ENCODE data around the gene MLIP. TPM values are rescaled to one million over a fixed set of nuclear protein-coding genes. Genes with fewer than 3 reads are reported as not detected.

The MLIP gene
- total RNA-seq, 2 experiments from 2014 or later = not detected

- Histone ChIP-seq H2AFZ (ENCODE audit: low read length) (no peak overlapping the region), H3K4me3 (ENCODE audit: low read depth, low read length, poor library complexity, severe bottlenecking) (no peak overlapping the region), H3K27ac (ENCODE audit: low read depth, low read length, poor library complexity, severe bottlenecking) (no peak overlapping the region), H3K79me2 (ENCODE audit: insufficient read depth, low read depth, low read length) (no peaks in the 10 kb centered on the region), H3K9me3 (ENCODE audit: low read length) (no peaks in the 10 kb centered on the region), H3K4me2 (ENCODE audit: low read length) (no peak overlapping the region), H3K4me1 (ENCODE audit: insufficient read depth, low read length, poor library complexity, severe bottlenecking) (no peaks in the 10 kb centered on the region), H4K20me1 (ENCODE audit: insufficient read depth, low read length) (no peaks in the 10 kb centered on the region), H3K9me2 (ENCODE audit: insufficient read depth, low read length) (no peaks in the 10 kb centered on the region), H3K36me3 (ENCODE audit: insufficient read depth, low read length) (no peaks in the 10 kb centered on the region)
- ChIA-PET CTCF (ENCODE audit: unreplicated experiment) (no interaction called here), POLR2A (no interaction called here)
- intact Hi-C loops (cut with micrococcal nuclease; ENCODE audit: unreplicated experiment) = no loop called here
- TF ChIP-seq EZH2phosphoT487 (IDR thresholded peaks at IDR 0.05; ENCODE audit: borderline replicate concordance, low read depth, low read length) = no peak
- TF ChIP-seq, protein P1, sequence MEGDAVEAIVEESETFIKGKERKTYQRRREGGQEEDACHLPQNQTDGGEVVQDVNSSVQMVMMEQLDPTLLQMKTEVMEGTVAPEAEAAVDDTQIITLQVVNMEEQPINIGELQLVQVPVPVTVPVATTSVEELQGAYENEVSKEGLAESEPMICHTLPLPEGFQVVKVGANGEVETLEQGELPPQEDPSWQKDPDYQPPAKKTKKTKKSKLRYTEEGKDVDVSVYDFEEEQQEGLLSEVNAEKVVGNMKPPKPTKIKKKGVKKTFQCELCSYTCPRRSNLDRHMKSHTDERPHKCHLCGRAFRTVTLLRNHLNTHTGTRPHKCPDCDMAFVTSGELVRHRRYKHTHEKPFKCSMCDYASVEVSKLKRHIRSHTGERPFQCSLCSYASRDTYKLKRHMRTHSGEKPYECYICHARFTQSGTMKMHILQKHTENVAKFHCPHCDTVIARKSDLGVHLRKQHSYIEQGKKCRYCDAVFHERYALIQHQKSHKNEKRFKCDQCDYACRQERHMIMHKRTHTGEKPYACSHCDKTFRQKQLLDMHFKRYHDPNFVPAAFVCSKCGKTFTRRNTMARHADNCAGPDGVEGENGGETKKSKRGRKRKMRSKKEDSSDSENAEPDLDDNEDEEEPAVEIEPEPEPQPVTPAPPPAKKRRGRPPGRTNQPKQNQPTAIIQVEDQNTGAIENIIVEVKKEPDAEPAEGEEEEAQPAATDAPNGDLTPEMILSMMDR (conservative IDR thresholded peaks at IDR 0.05; ENCODE audit: low read length) = no peak
- no TSS peak for BruUV-seq (replicated peaks)
- DNase-seq (ENCODE audit: low spot score) = no peak
These were observed 121.5 kb downstream of the MLIP start for GRCh38 chr6:54232703-54233102.

DNA sequence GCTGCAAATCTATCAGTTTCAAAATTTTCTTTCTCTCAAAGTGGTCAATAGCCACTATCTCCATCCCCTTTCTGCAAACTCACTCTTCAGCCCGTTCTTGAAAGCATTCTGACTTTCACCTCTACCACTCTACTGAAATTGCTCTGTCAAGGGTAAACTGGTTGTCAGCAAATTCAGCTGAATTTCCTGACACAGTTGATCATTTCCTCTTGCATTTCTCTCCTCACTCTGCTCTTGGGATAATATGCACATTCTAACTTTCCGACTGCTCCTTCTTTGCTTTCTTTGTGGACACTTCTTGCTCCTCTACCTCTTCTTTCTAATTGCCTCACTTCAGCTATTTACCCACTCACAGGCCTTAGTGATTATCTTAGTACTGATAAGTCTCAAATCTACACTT lies 123.3 kb downstream of the MLIP start:
- intact Hi-C loops (cut with micrococcal nuclease; ENCODE audit: unreplicated experiment) = no loop called here
- H3K27ac ChIP-seq (ENCODE audit: low read depth, low read length, poor library complexity, severe bottlenecking) = no peak overlapping the region
- H4K20me1 ChIP-seq (ENCODE audit: insufficient read depth, low read length) = no peaks in the 10 kb centered on the region
- DNase-seq (ENCODE audit: low spot score) = no peak
- no peak overlapping the region for H3K4me2 ChIP-seq (ENCODE audit: low read length)
- no peaks in the 10 kb centered on the region for H3K79me2 ChIP-seq (ENCODE audit: insufficient read depth, low read depth, low read length)
- CTCF ChIA-PET (ENCODE audit: unreplicated experiment) = no interaction called here
- H3K4me3 ChIP-seq (ENCODE audit: low read depth, low read length, poor library complexity, severe bottlenecking) = no peak overlapping the region
- H3K9me2 ChIP-seq (ENCODE audit: insufficient read depth, low read length) = no peaks in the 10 kb centered on the region
- no peaks in the 10 kb centered on the region for H3K9me3 ChIP-seq (ENCODE audit: low read length)
- H3K4me1 ChIP-seq (ENCODE audit: insufficient read depth, low read length, poor library complexity, severe bottlenecking) = no peaks in the 10 kb centered on the region
- TF ChIP-seq, protein P1 (conservative IDR thresholded peaks at IDR 0.05; ENCODE audit: low read length) = no peak
- TF ChIP-seq EZH2phosphoT487 (IDR thresholded peaks at IDR 0.05; ENCODE audit: borderline replicate concordance, low read depth, low read length) = no peak
- H3K36me3 ChIP-seq (ENCODE audit: insufficient read depth, low read length) = no peaks in the 10 kb centered on the region
- no TSS peak for BruUV-seq (replicated peaks)
- H2AFZ ChIP-seq (ENCODE audit: low read length) = no peak overlapping the region
- POLR2A ChIA-PET = no interaction called here

- no peak for DNase-seq (ENCODE audit: low spot score)
- ChIA-PET POLR2A (no interaction called here), CTCF (ENCODE audit: unreplicated experiment) (no interaction called here)
- intact Hi-C loops (cut with micrococcal nuclease; ENCODE audit: unreplicated experiment) = no loop called here
- Histone ChIP-seq H3K36me3 (ENCODE audit: insufficient read depth, low read length) (no peaks in the 10 kb centered on the region), H3K9me2 (ENCODE audit: insufficient read depth, low read length) (no peaks in the 10 kb centered on the region), H2AFZ (ENCODE audit: low read length) (no peak overlapping the region), H4K20me1 (ENCODE audit: insufficient read depth, low read length) (no peaks in the 10 kb centered on the region), H3K79me2 (ENCODE audit: insufficient read depth, low read depth, low read length) (no peaks in the 10 kb centered on the region), H3K4me2 (ENCODE audit: low read length) (no peak overlapping the region), H3K27ac (ENCODE audit: low read depth, low read length, poor library complexity, severe bottlenecking) (no peak overlapping the region), H3K4me3 (ENCODE audit: low read depth, low read length, poor library complexity, severe bottlenecking) (no peak overlapping the region), H3K9me3 (ENCODE audit: low read length) (no peaks in the 10 kb centered on the region), H3K4me1 (ENCODE audit: insufficient read depth, low read length, poor library complexity, severe bottlenecking) (no peaks in the 10 kb centered on the region)
- BruUV-seq (replicated peaks) = no TSS peak
- TF ChIP-seq EZH2phosphoT487 (IDR thresholded peaks at IDR 0.05; ENCODE audit: borderline replicate concordance, low read depth, low read length) = no peak
- TF ChIP-seq, protein P1 (conservative IDR thresholded peaks at IDR 0.05; ENCODE audit: low read length) = no peak
These were observed 125.7 kb downstream of the MLIP start for GRCh38 chr6:54236984-54237383.
